Measurements from ENCODE around the gene CEP70.
"Not testable (repeated sequence)": the region's sequence is repeated elsewhere in the genome, so short reads cannot be mapped to it uniquely, and the experiment has no call there.

CEP70 gene

DNA sequence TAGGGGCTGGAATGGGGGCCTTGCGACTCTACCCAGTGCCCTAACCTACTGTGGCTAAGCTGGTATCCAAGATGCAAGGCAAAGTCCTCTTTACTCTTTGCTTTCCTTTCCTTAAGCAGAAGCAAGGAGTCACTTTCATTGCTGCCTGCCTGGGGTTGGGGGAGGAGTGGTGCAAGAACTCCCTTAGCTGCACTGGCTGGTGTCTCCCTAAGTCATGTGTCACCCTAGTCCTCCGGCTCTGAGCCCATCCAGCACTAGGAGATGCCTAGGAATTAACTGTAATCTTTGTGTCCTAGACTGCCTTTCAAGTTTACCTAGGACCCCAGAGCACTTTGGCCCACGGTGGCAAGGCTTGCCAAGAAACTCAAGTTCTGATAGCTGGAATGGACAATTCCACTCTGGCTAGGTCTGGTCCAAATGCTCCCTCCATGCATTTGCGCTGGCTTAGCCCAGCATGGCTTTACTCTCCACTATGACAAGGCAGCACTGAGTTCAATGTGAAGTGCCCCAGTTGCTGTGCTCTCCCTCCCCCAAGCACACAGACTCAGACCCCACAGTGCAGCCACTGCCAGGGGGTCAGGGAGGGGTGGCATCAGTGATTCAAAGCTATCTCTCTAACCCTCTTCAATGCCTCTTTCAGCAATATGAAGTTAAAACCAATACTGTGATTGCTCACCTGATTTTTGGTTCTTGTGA lies 100.9 kb downstream of the CEP70 start:
- Histone ChIP-seq H3K27ac (ENCODE audit: poor library complexity, severe bottlenecking) (peak overlapping the region; percentile 74), H3K27me3 (ENCODE audit: insufficient read depth, poor library complexity, severe bottlenecking) (no peaks in the 10 kb centered on the region), H3K4me1 (ENCODE audit: insufficient read depth, poor library complexity, severe bottlenecking) (peaks cover 14% of the 10 kb centered on the region), H3K9me3 (ENCODE audit: severe bottlenecking) (no peaks in the 10 kb centered on the region), H3K4me3 (ENCODE audit: severe bottlenecking) (no peak overlapping the region), H3K36me3 (ENCODE audit: low read depth) (no peaks in the 10 kb centered on the region)
- TF ChIP-seq, protein P1, sequence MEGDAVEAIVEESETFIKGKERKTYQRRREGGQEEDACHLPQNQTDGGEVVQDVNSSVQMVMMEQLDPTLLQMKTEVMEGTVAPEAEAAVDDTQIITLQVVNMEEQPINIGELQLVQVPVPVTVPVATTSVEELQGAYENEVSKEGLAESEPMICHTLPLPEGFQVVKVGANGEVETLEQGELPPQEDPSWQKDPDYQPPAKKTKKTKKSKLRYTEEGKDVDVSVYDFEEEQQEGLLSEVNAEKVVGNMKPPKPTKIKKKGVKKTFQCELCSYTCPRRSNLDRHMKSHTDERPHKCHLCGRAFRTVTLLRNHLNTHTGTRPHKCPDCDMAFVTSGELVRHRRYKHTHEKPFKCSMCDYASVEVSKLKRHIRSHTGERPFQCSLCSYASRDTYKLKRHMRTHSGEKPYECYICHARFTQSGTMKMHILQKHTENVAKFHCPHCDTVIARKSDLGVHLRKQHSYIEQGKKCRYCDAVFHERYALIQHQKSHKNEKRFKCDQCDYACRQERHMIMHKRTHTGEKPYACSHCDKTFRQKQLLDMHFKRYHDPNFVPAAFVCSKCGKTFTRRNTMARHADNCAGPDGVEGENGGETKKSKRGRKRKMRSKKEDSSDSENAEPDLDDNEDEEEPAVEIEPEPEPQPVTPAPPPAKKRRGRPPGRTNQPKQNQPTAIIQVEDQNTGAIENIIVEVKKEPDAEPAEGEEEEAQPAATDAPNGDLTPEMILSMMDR (IDR thresholded peaks at IDR 0.05; ENCODE audit: poor library complexity, severe bottlenecking) = no peak
- ATAC-seq (ENCODE audit: low read depth) (no peak), DNase-seq (ENCODE audit: low spot score) (no peak)

DNA sequence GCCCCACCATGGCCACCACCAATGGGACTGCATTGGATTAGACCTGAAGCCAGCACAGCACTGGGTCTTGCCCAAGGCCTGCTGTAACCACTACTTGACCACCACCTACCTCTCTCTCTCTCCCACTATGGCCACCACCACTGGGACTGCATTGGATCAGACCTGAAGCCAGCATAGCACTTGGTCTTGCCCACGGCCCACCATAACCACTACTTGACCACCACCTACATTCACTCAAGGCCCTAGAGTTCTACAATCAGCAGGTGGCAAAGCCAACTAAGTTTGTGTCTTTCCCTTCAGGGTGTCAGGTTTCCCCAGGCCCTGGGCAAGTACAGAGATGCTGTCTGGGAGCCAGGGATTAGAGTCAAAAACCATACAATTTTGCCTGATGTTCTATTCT lies 102.1 kb downstream of the CEP70 start:
- H3K36me3 ChIP-seq (ENCODE audit: low read depth) = no peaks in the 10 kb centered on the region
- H3K9me3 ChIP-seq (ENCODE audit: severe bottlenecking) = peaks cover 4% of the 10 kb centered on the region
- TF ChIP-seq, protein P1 (IDR thresholded peaks at IDR 0.05; ENCODE audit: poor library complexity, severe bottlenecking) = no peak
- H3K4me1 ChIP-seq (ENCODE audit: insufficient read depth, poor library complexity, severe bottlenecking) = peaks cover 14% of the 10 kb centered on the region
- no peak for DNase-seq (ENCODE audit: low spot score)
- ATAC-seq (ENCODE audit: low read depth) = no peak
- H3K4me3 ChIP-seq (ENCODE audit: severe bottlenecking) = no peak overlapping the region
- no peak overlapping the region for H3K27ac ChIP-seq (ENCODE audit: poor library complexity, severe bottlenecking)
- H3K27me3 ChIP-seq (ENCODE audit: insufficient read depth, poor library complexity, severe bottlenecking) = no peaks in the 10 kb centered on the region

DNA sequence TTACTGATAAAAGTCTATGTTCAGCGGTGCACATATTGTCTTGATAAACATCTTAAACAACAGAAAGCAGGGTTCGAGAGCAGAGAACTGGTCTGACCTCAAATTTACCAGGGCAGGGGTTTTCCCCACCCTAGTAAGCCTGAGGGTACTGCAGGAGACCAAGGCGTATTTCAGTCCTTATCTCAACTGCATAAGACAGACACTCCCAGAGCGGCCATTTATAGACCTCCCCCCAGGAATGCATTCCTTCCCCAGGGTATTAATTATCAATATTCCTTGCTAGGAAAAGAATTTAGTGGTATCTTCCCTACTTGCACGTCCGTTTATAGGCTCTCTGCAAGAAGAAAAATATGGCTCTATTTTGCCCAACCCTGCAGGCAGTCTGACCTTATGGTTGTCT lies 107.5 kb downstream of the CEP70 start:
- not testable (repeated sequence) for H3K9me3 ChIP-seq (ENCODE audit: severe bottlenecking); H3K36me3 ChIP-seq (ENCODE audit: low read depth); ATAC-seq (ENCODE audit: low read depth); H3K27ac ChIP-seq (ENCODE audit: poor library complexity, severe bottlenecking); DNase-seq (ENCODE audit: low spot score); H3K4me1 ChIP-seq (ENCODE audit: insufficient read depth, poor library complexity, severe bottlenecking); H3K4me3 ChIP-seq (ENCODE audit: severe bottlenecking); H3K27me3 ChIP-seq (ENCODE audit: insufficient read depth, poor library complexity, severe bottlenecking)

DNA sequence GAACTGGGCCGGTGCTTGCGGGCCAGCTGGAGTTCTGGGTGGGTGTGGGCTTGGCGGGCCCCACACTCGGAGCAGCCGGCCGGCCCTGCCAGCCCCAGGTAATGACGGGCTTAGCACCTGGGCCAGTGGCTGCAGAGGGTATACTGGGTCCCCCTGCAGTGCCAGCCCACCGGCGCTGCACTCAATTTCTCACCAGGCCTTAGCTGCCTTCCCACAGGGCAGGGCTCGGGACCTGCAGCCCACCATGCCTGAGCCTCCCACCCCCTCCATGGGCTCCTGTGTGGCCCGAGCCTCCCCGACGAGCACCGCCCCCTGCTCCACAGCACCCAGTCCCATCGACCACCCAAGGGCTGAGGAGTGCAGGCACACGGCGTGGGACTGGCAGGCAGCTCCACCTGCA lies 109.4 kb downstream of the CEP70 start:
- not testable (repeated sequence) for H3K4me3 ChIP-seq (ENCODE audit: severe bottlenecking); H3K9me3 ChIP-seq (ENCODE audit: severe bottlenecking); H3K36me3 ChIP-seq (ENCODE audit: low read depth); H3K4me1 ChIP-seq (ENCODE audit: insufficient read depth, poor library complexity, severe bottlenecking); H3K27ac ChIP-seq (ENCODE audit: poor library complexity, severe bottlenecking); H3K27me3 ChIP-seq (ENCODE audit: insufficient read depth, poor library complexity, severe bottlenecking); ATAC-seq (ENCODE audit: low read depth); DNase-seq (ENCODE audit: low spot score)

DNA sequence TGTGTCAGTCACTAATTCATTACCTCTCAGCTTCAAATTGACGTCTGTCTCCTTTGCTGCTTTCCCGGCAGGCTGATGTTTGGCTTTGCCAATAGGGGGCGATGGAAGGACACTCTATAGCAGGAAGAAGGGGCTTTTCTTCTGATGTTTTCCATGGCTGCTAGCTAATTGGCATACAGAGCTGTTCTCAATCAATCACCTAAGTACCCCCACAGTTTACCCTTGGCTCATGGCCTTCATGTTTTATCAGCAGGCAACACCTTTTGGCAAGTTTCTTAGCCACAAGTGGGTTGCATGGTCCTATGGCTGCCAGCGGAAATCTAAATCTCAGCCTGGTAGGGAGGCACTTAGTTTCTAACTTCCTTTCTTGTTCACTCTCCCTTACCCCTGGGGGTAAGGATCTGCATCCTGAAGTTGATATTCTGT lies 114.6 kb downstream of the CEP70 start:
- H3K4me1 ChIP-seq (ENCODE audit: insufficient read depth, poor library complexity, severe bottlenecking) = no peaks in the 10 kb centered on the region
- no peaks in the 10 kb centered on the region for H3K9me3 ChIP-seq (ENCODE audit: severe bottlenecking)
- no peak overlapping the region for H3K4me3 ChIP-seq (ENCODE audit: severe bottlenecking)
- H3K27me3 ChIP-seq (ENCODE audit: insufficient read depth, poor library complexity, severe bottlenecking) = no peaks in the 10 kb centered on the region
- H3K36me3 ChIP-seq (ENCODE audit: low read depth) = no peaks in the 10 kb centered on the region
- DNase-seq (ENCODE audit: low spot score) (no peak), ATAC-seq (ENCODE audit: low read depth) (no peak)
- H3K27ac ChIP-seq (ENCODE audit: poor library complexity, severe bottlenecking) = no peak overlapping the region
- TF ChIP-seq, protein P1 (IDR thresholded peaks at IDR 0.05; ENCODE audit: poor library complexity, severe bottlenecking) = peak; percentile 83

DNA sequence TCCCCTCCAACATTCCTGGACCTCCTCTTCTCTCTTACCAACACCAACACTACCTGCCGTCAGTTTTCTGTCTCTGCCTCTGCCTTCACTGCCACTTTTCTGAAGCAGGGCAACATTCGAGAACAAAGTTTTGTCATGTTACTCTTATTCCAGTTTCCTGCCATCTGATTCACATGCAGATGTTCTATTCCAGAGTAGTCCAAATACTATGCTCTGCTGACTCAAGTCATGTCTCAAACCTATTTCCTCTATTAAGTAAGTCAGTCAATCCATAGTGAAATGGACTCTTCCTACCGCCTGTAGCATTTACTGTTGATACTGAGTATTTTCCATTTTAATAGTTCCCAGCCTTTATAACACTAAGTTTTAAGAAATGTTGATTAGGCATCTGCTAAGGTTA lies 116.3 kb downstream of the CEP70 start:
- no peaks in the 10 kb centered on the region for H3K4me1 ChIP-seq (ENCODE audit: insufficient read depth, poor library complexity, severe bottlenecking)
- no peak for ATAC-seq (ENCODE audit: low read depth)
- H3K36me3 ChIP-seq (ENCODE audit: low read depth) = no peaks in the 10 kb centered on the region
- H3K9me3 ChIP-seq (ENCODE audit: severe bottlenecking) = no peaks in the 10 kb centered on the region
- no peak for DNase-seq (ENCODE audit: low spot score)
- TF ChIP-seq, protein P1 (IDR thresholded peaks at IDR 0.05; ENCODE audit: poor library complexity, severe bottlenecking) = no peak
- H3K27me3 ChIP-seq (ENCODE audit: insufficient read depth, poor library complexity, severe bottlenecking) = no peaks in the 10 kb centered on the region
- no peak overlapping the region for H3K4me3 ChIP-seq (ENCODE audit: severe bottlenecking)
- no peak overlapping the region for H3K27ac ChIP-seq (ENCODE audit: poor library complexity, severe bottlenecking)

All from RWPE2 (cell line).